Stimulated activated CD4-positive, alpha-beta T cell treated with anti-CD3 and anti-CD28 coated beads, Interleukin-1b, Interleukin-23, amount 100 ng/mL, for 24 hours (primary cell): ENCODE data around the gene TMEM18.

Experiments
- DNase-seq, 4 experiments: peaks; one replicate each; pipeline ENCODE4 v3.0.0-alpha.2; 2020; ENCODE audit warnings: low read depth in 4 of 4, low spot score in 1 of 4

TMEM18 gene

GRCh38 chr2:621303-622099 is 55.7 kb downstream of the TMEM18 start:
- DNase-seq = no peak

- DNase-seq = no peak
Measured at GRCh38 chr2:620471-621302, 56.5 kb downstream of the TMEM18 start.

- no peak for DNase-seq
Measured at GRCh38 chr2:620004-620403, 57.2 kb downstream of the TMEM18 start.

GRCh38 chr2:618422-618990 is 58.7 kb downstream of the TMEM18 start:
- DNase-seq = no peak

- no peak for DNase-seq
Measured at GRCh38 chr2:618005-618404, 59.2 kb downstream of the TMEM18 start.
